OCI-LY7 (cell line): ENCODE data around the gene SLC5A1.

Experiments
- EZH2phosphoT487 ChIP-seq: fragments of 200-600 bp; sonication (generic); IDR thresholded peaks from 2 replicates; pipeline ENCODE4 v1.6.1; 2018; ENCODE audit warnings: low read depth, borderline replicate concordance, mild to moderate bottlenecking, mixed run types, antibody characterized with exemption, low read length, moderate library complexity, mixed read lengths
- TF ChIP-seq, protein P1 (sequence below): fragments of 200-600 bp; sonication (generic); conservative IDR thresholded peaks from 2 replicates; pipeline ENCODE4 v1.5.1; 2014; ENCODE audit warnings: mild to moderate bottlenecking, antibody characterized with exemption, low read length, moderate library complexity, mixed read lengths

DNA sequence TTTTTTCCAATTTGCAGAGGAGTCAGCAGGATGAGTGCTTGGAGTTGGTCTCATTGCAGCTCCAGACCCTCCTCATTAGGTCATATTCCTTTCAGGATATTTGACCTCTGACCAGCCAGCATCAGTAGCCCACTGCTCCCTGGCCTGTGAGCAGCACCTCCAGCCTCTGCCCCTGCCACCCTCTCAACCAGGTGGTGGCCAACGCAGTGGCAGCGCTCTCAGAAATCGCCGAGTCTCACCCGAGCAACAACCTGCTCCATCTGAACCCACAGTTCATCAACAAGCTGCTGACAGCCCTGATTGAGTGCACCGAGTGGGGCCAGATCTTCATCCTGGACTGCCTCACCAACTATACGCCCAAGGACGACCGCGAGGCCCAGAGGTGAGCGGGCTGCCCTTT is 89.1 kb downstream of the SLC5A1 start:
- TF ChIP-seq, protein P1, sequence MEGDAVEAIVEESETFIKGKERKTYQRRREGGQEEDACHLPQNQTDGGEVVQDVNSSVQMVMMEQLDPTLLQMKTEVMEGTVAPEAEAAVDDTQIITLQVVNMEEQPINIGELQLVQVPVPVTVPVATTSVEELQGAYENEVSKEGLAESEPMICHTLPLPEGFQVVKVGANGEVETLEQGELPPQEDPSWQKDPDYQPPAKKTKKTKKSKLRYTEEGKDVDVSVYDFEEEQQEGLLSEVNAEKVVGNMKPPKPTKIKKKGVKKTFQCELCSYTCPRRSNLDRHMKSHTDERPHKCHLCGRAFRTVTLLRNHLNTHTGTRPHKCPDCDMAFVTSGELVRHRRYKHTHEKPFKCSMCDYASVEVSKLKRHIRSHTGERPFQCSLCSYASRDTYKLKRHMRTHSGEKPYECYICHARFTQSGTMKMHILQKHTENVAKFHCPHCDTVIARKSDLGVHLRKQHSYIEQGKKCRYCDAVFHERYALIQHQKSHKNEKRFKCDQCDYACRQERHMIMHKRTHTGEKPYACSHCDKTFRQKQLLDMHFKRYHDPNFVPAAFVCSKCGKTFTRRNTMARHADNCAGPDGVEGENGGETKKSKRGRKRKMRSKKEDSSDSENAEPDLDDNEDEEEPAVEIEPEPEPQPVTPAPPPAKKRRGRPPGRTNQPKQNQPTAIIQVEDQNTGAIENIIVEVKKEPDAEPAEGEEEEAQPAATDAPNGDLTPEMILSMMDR, result no peak
- TF ChIP-seq EZH2phosphoT487, result no peak
